ENCODE measurements around the gene TM4SF18.

The TM4SF18 gene

DNA sequence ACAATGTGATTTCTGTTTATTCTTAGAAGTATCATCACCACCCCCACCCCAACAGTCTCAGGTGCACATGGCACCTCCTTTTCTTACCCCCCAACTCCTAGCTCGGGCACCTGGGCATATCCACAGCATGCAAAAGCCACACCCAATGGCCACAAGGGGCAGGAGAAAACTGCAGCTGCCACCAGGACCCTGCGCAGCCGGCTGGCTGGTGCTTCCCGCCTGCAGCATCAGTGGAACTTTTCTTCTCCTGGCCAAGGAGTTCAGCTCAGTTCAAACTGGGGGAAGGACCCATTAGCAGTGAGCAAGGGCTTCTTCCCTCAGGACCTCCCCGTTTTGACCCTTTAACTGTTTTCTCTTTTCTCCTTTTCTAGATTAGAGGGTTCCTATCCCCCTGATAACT is 44.8 kb downstream of the TM4SF18 start:
- no peak for DNase-seq (ENCODE audit: extremely low read depth, insufficient read length)
- TF ChIP-seq, protein P1, sequence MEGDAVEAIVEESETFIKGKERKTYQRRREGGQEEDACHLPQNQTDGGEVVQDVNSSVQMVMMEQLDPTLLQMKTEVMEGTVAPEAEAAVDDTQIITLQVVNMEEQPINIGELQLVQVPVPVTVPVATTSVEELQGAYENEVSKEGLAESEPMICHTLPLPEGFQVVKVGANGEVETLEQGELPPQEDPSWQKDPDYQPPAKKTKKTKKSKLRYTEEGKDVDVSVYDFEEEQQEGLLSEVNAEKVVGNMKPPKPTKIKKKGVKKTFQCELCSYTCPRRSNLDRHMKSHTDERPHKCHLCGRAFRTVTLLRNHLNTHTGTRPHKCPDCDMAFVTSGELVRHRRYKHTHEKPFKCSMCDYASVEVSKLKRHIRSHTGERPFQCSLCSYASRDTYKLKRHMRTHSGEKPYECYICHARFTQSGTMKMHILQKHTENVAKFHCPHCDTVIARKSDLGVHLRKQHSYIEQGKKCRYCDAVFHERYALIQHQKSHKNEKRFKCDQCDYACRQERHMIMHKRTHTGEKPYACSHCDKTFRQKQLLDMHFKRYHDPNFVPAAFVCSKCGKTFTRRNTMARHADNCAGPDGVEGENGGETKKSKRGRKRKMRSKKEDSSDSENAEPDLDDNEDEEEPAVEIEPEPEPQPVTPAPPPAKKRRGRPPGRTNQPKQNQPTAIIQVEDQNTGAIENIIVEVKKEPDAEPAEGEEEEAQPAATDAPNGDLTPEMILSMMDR (IDR thresholded peaks at IDR 0.05; ENCODE audit: insufficient read depth, low read length, poor library complexity, severe bottlenecking): no peak
- H3K27me3 ChIP-seq (replicated peaks; ENCODE audit: control insufficient read depth, insufficient read depth, low read length): no peaks in the 10 kb centered on the region
- H3K36me3 ChIP-seq (ENCODE audit: control insufficient read depth, insufficient read depth, low read length): no peaks in the 10 kb centered on the region
- no peak overlapping the region for H3K4me3 ChIP-seq (replicated peaks; ENCODE audit: low read depth, low read length)

DNA sequence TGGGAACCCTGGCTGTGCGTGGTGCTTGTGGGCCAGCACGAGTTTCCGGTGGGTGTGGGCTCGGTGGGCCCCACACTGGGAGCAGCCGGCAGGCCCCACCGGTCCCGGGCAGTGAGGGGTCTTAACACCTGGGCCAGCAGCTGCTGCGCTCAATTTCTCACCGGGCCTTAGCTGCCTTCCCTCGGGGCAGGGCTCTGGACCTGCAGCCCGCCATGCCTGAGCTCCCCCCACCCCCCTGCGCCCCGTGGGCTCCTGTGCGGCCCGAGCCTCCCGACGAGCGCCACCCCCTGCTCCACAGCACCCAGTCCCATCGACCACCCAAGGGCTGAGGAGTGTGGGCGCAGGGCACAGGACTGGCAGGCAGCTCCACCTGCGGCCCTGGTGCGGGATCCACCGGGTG is 49.4 kb downstream of the TM4SF18 start:
- no peak for DNase-seq (ENCODE audit: extremely low read depth, insufficient read length)
- Histone ChIP-seq H3K4me3 (replicated peaks; ENCODE audit: low read depth, low read length) (no peak overlapping the region), H3K27me3 (replicated peaks; ENCODE audit: control insufficient read depth, insufficient read depth, low read length) (no peaks in the 10 kb centered on the region), H3K36me3 (ENCODE audit: control insufficient read depth, insufficient read depth, low read length) (no peaks in the 10 kb centered on the region)
- TF ChIP-seq, protein P1 (IDR thresholded peaks at IDR 0.05; ENCODE audit: insufficient read depth, low read length, poor library complexity, severe bottlenecking): no peak

GRCh38 chr3:149283401-149283800 is 50.0 kb downstream of the TM4SF18 start:
- H3K4me3 ChIP-seq (replicated peaks; ENCODE audit: low read depth, low read length): no peak overlapping the region
- TF ChIP-seq, protein P1 (IDR thresholded peaks at IDR 0.05; ENCODE audit: insufficient read depth, low read length, poor library complexity, severe bottlenecking): no peak
- H3K27me3 ChIP-seq (replicated peaks; ENCODE audit: control insufficient read depth, insufficient read depth, low read length): no peaks in the 10 kb centered on the region
- DNase-seq (ENCODE audit: extremely low read depth, insufficient read length): no peak
- H3K36me3 ChIP-seq (ENCODE audit: control insufficient read depth, insufficient read depth, low read length): no peaks in the 10 kb centered on the region

DNA sequence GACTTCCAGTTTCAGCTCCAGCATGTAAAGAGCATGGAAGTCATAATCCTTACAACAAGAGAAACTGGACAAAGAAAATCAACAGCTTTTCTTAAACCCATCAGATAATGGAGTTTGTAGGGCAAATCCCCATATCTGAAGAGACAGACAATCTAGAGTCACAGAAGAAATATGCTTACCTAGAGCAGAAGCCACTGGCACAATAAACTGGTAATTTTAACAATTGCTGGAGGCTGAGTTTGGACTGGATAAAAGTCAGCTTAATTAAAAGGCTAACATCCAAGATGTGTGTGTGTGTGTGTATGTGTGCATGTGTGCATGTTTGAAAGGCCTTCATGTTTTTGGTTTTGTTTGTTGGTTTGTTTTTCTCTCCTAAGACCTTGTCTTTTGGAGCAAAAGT is 50.6 kb downstream of the TM4SF18 start:
- Histone ChIP-seq H3K4me3 (replicated peaks; ENCODE audit: low read depth, low read length) (no peak overlapping the region), H3K27me3 (replicated peaks; ENCODE audit: control insufficient read depth, insufficient read depth, low read length) (no peaks in the 10 kb centered on the region), H3K36me3 (ENCODE audit: control insufficient read depth, insufficient read depth, low read length) (no peaks in the 10 kb centered on the region)
- no peak for DNase-seq (ENCODE audit: extremely low read depth, insufficient read length)
- TF ChIP-seq, protein P1 (IDR thresholded peaks at IDR 0.05; ENCODE audit: insufficient read depth, low read length, poor library complexity, severe bottlenecking): no peak

DNA sequence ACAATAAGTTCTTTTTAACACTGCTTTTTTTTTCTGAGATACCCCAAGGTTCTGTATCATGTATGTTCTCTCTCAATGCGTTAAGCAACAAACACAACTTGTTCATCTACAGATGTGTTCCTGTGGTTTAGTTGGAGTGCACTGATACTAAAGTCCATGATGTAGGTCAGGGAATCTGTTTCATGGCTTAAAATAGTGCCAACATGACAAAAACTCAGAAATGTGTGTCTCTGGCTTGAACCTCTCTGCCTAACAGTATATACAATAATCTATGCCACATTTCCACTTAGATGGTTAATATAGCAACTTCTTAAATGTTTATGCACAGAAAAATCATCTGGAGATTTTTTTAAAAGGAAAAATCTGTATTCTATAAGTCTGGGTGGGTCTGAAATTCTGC is 51.1 kb downstream of the TM4SF18 start:
- Histone ChIP-seq H3K27me3 (replicated peaks; ENCODE audit: control insufficient read depth, insufficient read depth, low read length) (no peaks in the 10 kb centered on the region), H3K4me3 (replicated peaks; ENCODE audit: low read depth, low read length) (no peak overlapping the region), H3K36me3 (ENCODE audit: control insufficient read depth, insufficient read depth, low read length) (no peaks in the 10 kb centered on the region)
- DNase-seq (ENCODE audit: extremely low read depth, insufficient read length): no peak
- TF ChIP-seq, protein P1 (IDR thresholded peaks at IDR 0.05; ENCODE audit: insufficient read depth, low read length, poor library complexity, severe bottlenecking): no peak

DNA sequence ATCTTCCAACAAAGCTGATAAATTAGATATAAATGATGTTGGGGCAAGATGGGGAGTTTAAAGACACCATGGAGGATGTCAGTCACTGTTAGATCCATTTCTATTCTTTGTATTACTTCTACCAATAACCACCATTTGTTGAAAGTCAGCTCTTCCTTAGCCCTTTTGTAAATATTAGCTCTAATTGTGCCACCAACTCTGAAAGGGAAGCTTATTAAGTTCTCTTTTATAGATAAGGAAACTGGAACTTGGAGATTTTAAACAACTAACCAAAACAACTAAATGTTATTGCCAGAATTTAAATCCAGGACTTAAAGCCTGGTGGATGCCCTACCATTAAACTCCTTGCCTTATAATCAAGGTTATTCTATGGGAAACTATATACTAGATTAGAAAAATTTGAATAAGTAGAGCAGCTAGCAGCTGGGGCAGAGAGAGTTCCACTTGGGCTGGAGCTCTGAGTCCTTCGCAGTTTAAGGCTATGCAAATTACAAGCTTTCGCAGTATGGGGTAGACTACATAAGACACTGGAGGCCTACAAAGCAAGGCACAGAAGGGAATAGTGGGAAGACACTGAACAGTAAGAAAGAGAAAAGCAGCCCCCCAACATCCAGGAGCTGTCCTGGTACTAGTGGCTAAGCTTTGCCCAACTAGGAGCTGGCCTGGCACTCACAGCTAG is 52.6 kb downstream of the TM4SF18 start:
- no peak for DNase-seq (ENCODE audit: extremely low read depth, insufficient read length)
- TF ChIP-seq, protein P1 (IDR thresholded peaks at IDR 0.05; ENCODE audit: insufficient read depth, low read length, poor library complexity, severe bottlenecking): no peak
- H3K4me3 ChIP-seq (replicated peaks; ENCODE audit: low read depth, low read length): no peak overlapping the region

More for the DNA sequence above, 52.6 kb downstream of the TM4SF18 start:
- Histone ChIP-seq H3K36me3 (ENCODE audit: control insufficient read depth, insufficient read depth, low read length) (no peaks in the 10 kb centered on the region), H3K27me3 (replicated peaks; ENCODE audit: control insufficient read depth, insufficient read depth, low read length) (no peaks in the 10 kb centered on the region)

Measured in GM06990 (cell line).